Measurements from ENCODE around the gene HRAS.

GRCh38 chr11:533586-534395 lies 1.6 kb downstream of the HRAS start:
- TF ChIP-seq, protein P1, sequence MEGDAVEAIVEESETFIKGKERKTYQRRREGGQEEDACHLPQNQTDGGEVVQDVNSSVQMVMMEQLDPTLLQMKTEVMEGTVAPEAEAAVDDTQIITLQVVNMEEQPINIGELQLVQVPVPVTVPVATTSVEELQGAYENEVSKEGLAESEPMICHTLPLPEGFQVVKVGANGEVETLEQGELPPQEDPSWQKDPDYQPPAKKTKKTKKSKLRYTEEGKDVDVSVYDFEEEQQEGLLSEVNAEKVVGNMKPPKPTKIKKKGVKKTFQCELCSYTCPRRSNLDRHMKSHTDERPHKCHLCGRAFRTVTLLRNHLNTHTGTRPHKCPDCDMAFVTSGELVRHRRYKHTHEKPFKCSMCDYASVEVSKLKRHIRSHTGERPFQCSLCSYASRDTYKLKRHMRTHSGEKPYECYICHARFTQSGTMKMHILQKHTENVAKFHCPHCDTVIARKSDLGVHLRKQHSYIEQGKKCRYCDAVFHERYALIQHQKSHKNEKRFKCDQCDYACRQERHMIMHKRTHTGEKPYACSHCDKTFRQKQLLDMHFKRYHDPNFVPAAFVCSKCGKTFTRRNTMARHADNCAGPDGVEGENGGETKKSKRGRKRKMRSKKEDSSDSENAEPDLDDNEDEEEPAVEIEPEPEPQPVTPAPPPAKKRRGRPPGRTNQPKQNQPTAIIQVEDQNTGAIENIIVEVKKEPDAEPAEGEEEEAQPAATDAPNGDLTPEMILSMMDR (conservative IDR thresholded peaks at IDR 0.05; ENCODE audit: low read length), result no peak
- TF ChIP-seq EZH2phosphoT487 (IDR thresholded peaks at IDR 0.05; ENCODE audit: borderline replicate concordance), result no peak
